Measurements from ENCODE around the gene PROB1. TPM values are rescaled to one million over a fixed set of nuclear protein-coding genes. Genes with fewer than 3 reads are reported as not detected.
"Not testable (repeated sequence)": the region's sequence is repeated elsewhere in the genome, so short reads cannot be mapped to it uniquely, and the experiment has no call there.

The PROB1 gene
- 2.0 TPM for polyA plus RNA-seq (2013, experiment 1 of 2)
- 2.1 TPM for polyA plus RNA-seq (2013, experiment 2 of 2)

- H3K27ac ChIP-seq (replicated peaks; ENCODE audit: low read length): no peak within 1 kb of the TSS
- peak within 1 kb of the TSS; percentile 10 for H2BK5ac ChIP-seq (ENCODE audit: low read length)
- peaks cover 0 to 17% of the 10 kb centered on the region in 2 donors for H3K9me3 ChIP-seq (replicated peaks in 1 of 2; ENCODE audit: control insufficient read depth in 2 of 2, insufficient read depth in 1 of 2, low read depth in 1 of 2, low read length in 2 of 2)
- peak within 1 kb of the TSS; percentile 87 for H2AFZ ChIP-seq (ENCODE audit: low read length)
- H2BK12ac ChIP-seq (ENCODE audit: low read length): peak within 1 kb of the TSS; percentile 6
- peak within 1 kb of the TSS; percentile 91 for H2AK5ac ChIP-seq (ENCODE audit: low read depth, low read length)
- DNase-seq (ENCODE audit: low spot score): no peak
- peak within 1 kb of the TSS; percentile 66 for H3K4ac ChIP-seq (ENCODE audit: low read length)
- H3K27me3 ChIP-seq (ENCODE audit: control insufficient read depth in 3 of 3, insufficient read depth in 3 of 3, low read depth in 1 of 3, low read length in 3 of 3): peaks cover 25 to 52% (median 46%) of the 10 kb centered on the region in 3 experiments
- WGBS, 2 donors (ENCODE audit: extremely low coverage in 2 of 2, insufficient read length in 2 of 2, insufficient replicate concordance in 1 of 2): no CpG with 5 or more reads among the region's 76 CpGs
- H4K91ac ChIP-seq (ENCODE audit: low read depth, low read length, poor library complexity): no peak within 1 kb of the TSS
- H3K36me3 ChIP-seq (replicated peaks in 1 of 2; ENCODE audit: control insufficient read depth in 2 of 2, insufficient read depth in 2 of 2, low read length in 2 of 2): peaks cover 0 to 6% of the 10 kb centered on the region in 2 donors
- H2BK120ac ChIP-seq (ENCODE audit: low read depth, low read length): peak within 1 kb of the TSS; percentile 39
- H2BK15ac ChIP-seq (ENCODE audit: low read length): peak within 1 kb of the TSS; percentile 81
- peak within 1 kb of the TSS; percentile 48 for H4K8ac ChIP-seq (ENCODE audit: low read depth, low read length)
- H3K4me1 ChIP-seq (ENCODE audit: control insufficient read depth in 2 of 2, insufficient read depth in 1 of 2, low read depth in 1 of 2, low read length in 2 of 2): peaks cover 0 to 6% of the 10 kb centered on the region in 2 donors
- peak within 1 kb of the TSS; percentile 80 for H3K9ac ChIP-seq (ENCODE audit: low read depth, low read length, poor library complexity)
- peak within 1 kb of the TSS; percentile 71 for H3K14ac ChIP-seq (ENCODE audit: low read length)
- H3K23ac ChIP-seq (ENCODE audit: low read depth, low read length, poor library complexity): peak within 1 kb of the TSS; percentile 76
- peaks cover 2% of the 10 kb centered on the region for H3K79me1 ChIP-seq (ENCODE audit: low read depth, low read length)
- peak within 1 kb of the TSS; percentile 95 for H3K18ac ChIP-seq (ENCODE audit: low read length)
- H3K4me3 ChIP-seq (ENCODE audit: low read length in 2 of 2): peak within 1 kb of the TSS; percentile 6 to 76
- peak within 1 kb of the TSS; percentile 77 for H3K4me2 ChIP-seq (ENCODE audit: insufficient read depth, low read length, poor library complexity, severe bottlenecking)
These were observed at the start of gene PROB1 for GRCh38 chr5:139394654-139395566. PROB1 (minus strand) TSS chr5:139395104; CDS start chr5:139395081, 23 bp downstream.

- no CpG with 5 or more reads among the region's 4 CpGs for whole genome bisulfite sequencing, 2 donors (ENCODE audit: extremely low coverage in 2 of 2, insufficient read length in 2 of 2, insufficient replicate concordance in 1 of 2)
- Histone ChIP-seq H3K36me3 (replicated peaks in 1 of 2; ENCODE audit: control insufficient read depth in 2 of 2, insufficient read depth in 2 of 2, low read length in 2 of 2) (no peaks in the 10 kb centered on the region), H2BK15ac (ENCODE audit: low read length) (no peak overlapping the region), H3K4ac (ENCODE audit: low read length) (no peak overlapping the region), H4K8ac (ENCODE audit: low read depth, low read length) (no peak overlapping the region), H3K27ac (replicated peaks; ENCODE audit: low read length) (no peak overlapping the region), H2BK120ac (ENCODE audit: low read depth, low read length) (no peak overlapping the region), H2BK5ac (ENCODE audit: low read length) (no peak overlapping the region), H3K27me3 (ENCODE audit: control insufficient read depth in 3 of 3, insufficient read depth in 3 of 3, low read depth in 1 of 3, low read length in 3 of 3) (peaks cover 0 to 15% (median 0%) of the 10 kb centered on the region in 3 experiments), H3K4me3 (ENCODE audit: low read length in 2 of 2) (no peak overlapping the region), H4K91ac (ENCODE audit: low read depth, low read length, poor library complexity) (no peak overlapping the region), H3K23ac (ENCODE audit: low read depth, low read length, poor library complexity) (no peak overlapping the region), H2AK5ac (ENCODE audit: low read depth, low read length) (no peak overlapping the region), H3K9me3 (replicated peaks in 1 of 2; ENCODE audit: control insufficient read depth in 2 of 2, insufficient read depth in 1 of 2, low read depth in 1 of 2, low read length in 2 of 2) (no peaks in the 10 kb centered on the region), H3K4me2 (ENCODE audit: insufficient read depth, low read length, poor library complexity, severe bottlenecking) (no peak overlapping the region), H2AFZ (ENCODE audit: low read length) (no peak overlapping the region), H3K9ac (ENCODE audit: low read depth, low read length, poor library complexity) (no peak overlapping the region), H2BK12ac (ENCODE audit: low read length) (no peak overlapping the region), H3K14ac (ENCODE audit: low read length) (no peak overlapping the region), H3K79me1 (ENCODE audit: low read depth, low read length) (no peaks in the 10 kb centered on the region), H3K4me1 (ENCODE audit: control insufficient read depth in 2 of 2, insufficient read depth in 1 of 2, low read depth in 1 of 2, low read length in 2 of 2) (peaks cover 0 to 4% of the 10 kb centered on the region in 2 donors), H3K18ac (ENCODE audit: low read length) (no peak overlapping the region)
- DNase-seq (ENCODE audit: low spot score): no peak
These were observed 49.0 kb upstream of the PROB1 start for GRCh38 chr5:139443831-139444453.

- not testable (repeated sequence) for H2BK5ac ChIP-seq (ENCODE audit: low read length); H3K14ac ChIP-seq (ENCODE audit: low read length); H4K91ac ChIP-seq (ENCODE audit: low read depth, low read length, poor library complexity); H2BK12ac ChIP-seq (ENCODE audit: low read length); H3K9ac ChIP-seq (ENCODE audit: low read depth, low read length, poor library complexity); H3K27ac ChIP-seq (replicated peaks; ENCODE audit: low read length); H4K8ac ChIP-seq (ENCODE audit: low read depth, low read length); H3K4me3 ChIP-seq (ENCODE audit: low read length in 2 of 2); H3K4ac ChIP-seq (ENCODE audit: low read length); H2BK120ac ChIP-seq (ENCODE audit: low read depth, low read length); H2AK5ac ChIP-seq (ENCODE audit: low read depth, low read length); H2AFZ ChIP-seq (ENCODE audit: low read length); H3K79me1 ChIP-seq (ENCODE audit: low read depth, low read length); H3K18ac ChIP-seq (ENCODE audit: low read length); H3K9me3 ChIP-seq (replicated peaks in 1 of 2; ENCODE audit: control insufficient read depth in 2 of 2, insufficient read depth in 1 of 2, low read depth in 1 of 2, low read length in 2 of 2); H2BK15ac ChIP-seq (ENCODE audit: low read length); H3K23ac ChIP-seq (ENCODE audit: low read depth, low read length, poor library complexity); DNase-seq (ENCODE audit: low spot score); H3K4me2 ChIP-seq (ENCODE audit: insufficient read depth, low read length, poor library complexity, severe bottlenecking)
- peaks cover 0 to 15% (median 0%) of the 10 kb centered on the region in 3 experiments for H3K27me3 ChIP-seq (ENCODE audit: control insufficient read depth in 3 of 3, insufficient read depth in 3 of 3, low read depth in 1 of 3, low read length in 3 of 3)
- peaks cover 6 to 18% of the 10 kb centered on the region in 2 donors for H3K36me3 ChIP-seq (replicated peaks in 1 of 2; ENCODE audit: control insufficient read depth in 2 of 2, insufficient read depth in 2 of 2, low read length in 2 of 2)
- peaks cover 4 to 11% of the 10 kb centered on the region in 2 donors for H3K4me1 ChIP-seq (ENCODE audit: control insufficient read depth in 2 of 2, insufficient read depth in 1 of 2, low read depth in 1 of 2, low read length in 2 of 2)
- WGBS, 2 donors (ENCODE audit: extremely low coverage in 2 of 2, insufficient read length in 2 of 2, insufficient replicate concordance in 1 of 2): no CpG with 5 or more reads among the region's 17 CpGs
These were observed 45.5 kb upstream of the PROB1 start for GRCh38 chr5:139440416-139440815.
